HG03378 (cell line): ENCODE measurements around the gene MPLKIP.
"Not testable (repeated sequence)": the region's sequence is repeated elsewhere in the genome, so short reads cannot be mapped to it uniquely, and the experiment has no call there.

Experiments
- ATAC-seq: cut with Tn5 transposase; IDR thresholded peaks from one replicate; pipeline ENCODE4 v1.9.1; 2021; ENCODE audit warnings: mild to moderate bottlenecking, moderate library complexity; ENCODE audit not compliant: unreplicated experiment

MPLKIP gene

GRCh38 chr7:40134428-40135316 lies at the start of gene MPLKIP, which contains the start of gene SUGCT:
Gene MPLKIP, minus strand, starts transcription at chr7:40134622. Its CDS starts 55 bp downstream, at chr7:40134567.
Gene SUGCT, plus strand, starts transcription at chr7:40135005.
- ATAC-seq = peak; percentile 92

- ATAC-seq = no peak
These were observed 48.0 kb upstream of the MPLKIP start for GRCh38 chr7:40182452-40182851.

- no peak for ATAC-seq
These were observed 42.6 kb upstream of the MPLKIP start for GRCh38 chr7:40177071-40177470.

GRCh38 chr7:40175725-40176510 lies 41.5 kb upstream of the MPLKIP start:
- no peak for ATAC-seq

GRCh38 chr7:40175256-40175655 lies 40.8 kb upstream of the MPLKIP start:
- not testable (repeated sequence) for ATAC-seq

GRCh38 chr7:40173121-40173520 lies 38.7 kb upstream of the MPLKIP start:
- not testable (repeated sequence) for ATAC-seq

GRCh38 chr7:40168266-40168665 lies 33.8 kb upstream of the MPLKIP start:
- not testable (repeated sequence) for ATAC-seq

GRCh38 chr7:40167291-40167690 lies 32.9 kb upstream of the MPLKIP start:
- no peak for ATAC-seq

GRCh38 chr7:40165216-40165615 lies 30.8 kb upstream of the MPLKIP start:
- ATAC-seq = no peak

- ATAC-seq = no peak
These were observed 28.1 kb upstream of the MPLKIP start for GRCh38 chr7:40162516-40162915.

GRCh38 chr7:40156988-40157387 lies 22.6 kb upstream of the MPLKIP start:
- no peak for ATAC-seq

GRCh38 chr7:40151504-40151903 lies 17.1 kb upstream of the MPLKIP start:
- ATAC-seq = no peak

- ATAC-seq = no peak
These were observed 14.2 kb upstream of the MPLKIP start for GRCh38 chr7:40148671-40149070.

GRCh38 chr7:40148247-40148580 lies 13.8 kb upstream of the MPLKIP start:
- not testable (repeated sequence) for ATAC-seq

- no peak for ATAC-seq
These were observed 13.2 kb upstream of the MPLKIP start for GRCh38 chr7:40147371-40148246.

- ATAC-seq = not testable (repeated sequence)
These were observed 11.2 kb upstream of the MPLKIP start for GRCh38 chr7:40145596-40146130.

- not testable (repeated sequence) for ATAC-seq
These were observed 7.5 kb upstream of the MPLKIP start for GRCh38 chr7:40141916-40142315.

- not testable (repeated sequence) for ATAC-seq
These were observed 5.5 kb upstream of the MPLKIP start for GRCh38 chr7:40139891-40140290.

GRCh38 chr7:40138973-40139372 lies 4.6 kb upstream of the MPLKIP start:
- ATAC-seq = no peak

GRCh38 chr7:40137563-40137962 lies 3.1 kb upstream of the MPLKIP start:
- no peak for ATAC-seq

GRCh38 chr7:40135317-40135610 lies 842 bp upstream of the MPLKIP start:
- ATAC-seq = no peak
